ENCODE results near the gene METTL16. TPM values are rescaled to one million over a fixed set of nuclear protein-coding genes. Genes with fewer than 3 reads are reported as not detected.
A peak's percentile ranks its signal among the peaks of the same experiment; 100 is the strongest.

The METTL16 gene
- total RNA-seq, 1 donor from 2014 or later = 17.6 TPM

- Histone ChIP-seq H3K4me3 (ENCODE audit: low read depth, low read length) (peak overlapping the region; percentile 11), H3K27me3 (ENCODE audit: control insufficient read depth, insufficient read depth, low read length) (no peaks in the 10 kb centered on the region), H3K36me3 (ENCODE audit: control insufficient read depth, insufficient read depth, low read length) (peaks cover 3% of the 10 kb centered on the region)
- FAIRE-seq = no peak
- TF ChIP-seq CTCF (IDR thresholded peaks at IDR 0.05; ENCODE audit: insufficient read depth, low read length, severe bottlenecking) = no peak
- peak; percentile 87 for DNase-seq (ENCODE audit: low read depth)
Observed at GRCh38 chr17:2396568-2397246, 115.0 kb downstream of the METTL16 start.

GRCh38 chr17:2396192-2396567 is 115.5 kb downstream of the METTL16 start:
- Histone ChIP-seq H3K4me3 (ENCODE audit: low read depth, low read length) (no peak overlapping the region), H3K36me3 (ENCODE audit: control insufficient read depth, insufficient read depth, low read length) (peaks cover 7% of the 10 kb centered on the region), H3K27me3 (ENCODE audit: control insufficient read depth, insufficient read depth, low read length) (no peaks in the 10 kb centered on the region)
- DNase-seq (ENCODE audit: low read depth) (no peak), FAIRE-seq (no peak)
- no peak for TF ChIP-seq CTCF (IDR thresholded peaks at IDR 0.05; ENCODE audit: insufficient read depth, low read length, severe bottlenecking)

GRCh38 chr17:2395258-2396181 is 116.2 kb downstream of the METTL16 start:
- peak; percentile 24 for TF ChIP-seq CTCF (IDR thresholded peaks at IDR 0.05; ENCODE audit: insufficient read depth, low read length, severe bottlenecking)
- DNase-seq (ENCODE audit: low read depth) = peak; percentile 21
- no peak for FAIRE-seq
- Histone ChIP-seq H3K27me3 (ENCODE audit: control insufficient read depth, insufficient read depth, low read length) (no peaks in the 10 kb centered on the region), H3K36me3 (ENCODE audit: control insufficient read depth, insufficient read depth, low read length) (peaks cover 8% of the 10 kb centered on the region), H3K4me3 (ENCODE audit: low read depth, low read length) (no peak overlapping the region)

- H3K4me3 ChIP-seq (ENCODE audit: low read depth, low read length) = no peak overlapping the region
- no peak for TF ChIP-seq CTCF (IDR thresholded peaks at IDR 0.05; ENCODE audit: insufficient read depth, low read length, severe bottlenecking)
- FAIRE-seq = no peak
- no peaks in the 10 kb centered on the region for H3K27me3 ChIP-seq (ENCODE audit: control insufficient read depth, insufficient read depth, low read length)
- H3K36me3 ChIP-seq (ENCODE audit: control insufficient read depth, insufficient read depth, low read length) = peaks cover 12% of the 10 kb centered on the region
- DNase-seq (ENCODE audit: low read depth) = no peak
Observed at GRCh38 chr17:2394775-2395201, 116.9 kb downstream of the METTL16 start.

GRCh38 chr17:2393954-2394749 is 117.5 kb downstream of the METTL16 start:
- no peaks in the 10 kb centered on the region for H3K27me3 ChIP-seq (ENCODE audit: control insufficient read depth, insufficient read depth, low read length)

More at GRCh38 chr17:2393954-2394749, 117.5 kb downstream of the METTL16 start:
- no peak for TF ChIP-seq CTCF (IDR thresholded peaks at IDR 0.05; ENCODE audit: insufficient read depth, low read length, severe bottlenecking)
- DNase-seq (ENCODE audit: low read depth) (no peak), FAIRE-seq (no peak)
- Histone ChIP-seq H3K4me3 (ENCODE audit: low read depth, low read length) (no peak overlapping the region), H3K36me3 (ENCODE audit: control insufficient read depth, insufficient read depth, low read length) (peaks cover 14% of the 10 kb centered on the region)

Data from bronchial epithelial cell (primary cell).